Measurements from ENCODE around the gene NMNAT2. TPM values are rescaled to one million over a fixed set of nuclear protein-coding genes. Genes with fewer than 3 reads are reported as not detected.

NMNAT2 gene
- total RNA-seq, 1 experiment from 2014 or later, result 11.4 TPM

GRCh38 chr1:183313063-183313462, 105.1 kb downstream of the NMNAT2 start:
- no peak overlapping the region for H2BK120ac ChIP-seq (ENCODE audit: low read depth, low read length, poor library complexity, severe bottlenecking)
- H2BK12ac ChIP-seq (ENCODE audit: insufficient read length, low read depth, low read length), result no peak overlapping the region
- no peak overlapping the region for H3K9ac ChIP-seq (ENCODE audit: extremely low read depth, insufficient read length, low read length)
- H2BK15ac ChIP-seq (ENCODE audit: low read depth, low read length), result no peak overlapping the region
- no peaks in the 10 kb centered on the region for H3K27me3 ChIP-seq (ENCODE audit: insufficient read depth, low read length)
- no peak overlapping the region for H2AFZ ChIP-seq (ENCODE audit: low read length)
- H3K36me3 Mint-ChIP-seq (ENCODE audit: insufficient read depth in 1 of 3, low read depth in 3 of 3), result peaks cover 0 to 2% (median 0%) of the 10 kb centered on the region in 3 experiments; a peak in 1 of 7 replicates
- no peak overlapping the region for H3K4me3 Mint-ChIP-seq
- H3K4me2 ChIP-seq (ENCODE audit: insufficient read depth, insufficient read length, low read length), result no peak overlapping the region
- peaks cover 2% of the 10 kb centered on the region; the same call in 1 of the 2 replicates for H3K4me1 ChIP-seq (ENCODE audit: insufficient read depth, low read length)
- DNase-seq, result no peak
- H3K9me3 Mint-ChIP-seq, result peaks cover 0 to 4% of the 10 kb centered on the region in 2 experiments; a peak in 2 of 5 replicates
- H4K20me1 ChIP-seq (ENCODE audit: control insufficient read depth, insufficient read depth, insufficient read length), result no peaks in the 10 kb centered on the region
- peaks cover 14 to 32% of the 10 kb centered on the region in 2 experiments for H3K4me1 Mint-ChIP-seq
- no peak overlapping the region for H3K23ac ChIP-seq (ENCODE audit: insufficient read length, low read depth, low read length)
- H3K56ac ChIP-seq (ENCODE audit: insufficient read length, low read depth, low read length), result no peak overlapping the region
- no peak overlapping the region for H4K5ac ChIP-seq (ENCODE audit: insufficient read length, low read depth, low read length)
- no peak for TF ChIP-seq CTCF (conservative IDR thresholded peaks at IDR 0.05)
- no peak overlapping the region for H3K27ac ChIP-seq (ENCODE audit: insufficient read length, low read depth, low read length)
- H4K91ac ChIP-seq (ENCODE audit: insufficient read length, low read depth, low read length), result no peak overlapping the region
- no peak overlapping the region for H2AK5ac ChIP-seq (ENCODE audit: insufficient read length, low read length)
- H3K14ac ChIP-seq (ENCODE audit: insufficient read depth, low read length), result no peak overlapping the region
- H3K27me3 Mint-ChIP-seq (ENCODE audit: low read depth), result no peaks in the 10 kb centered on the region
- no peak overlapping the region for H3T11ph ChIP-seq (ENCODE audit: low read length)
- no CpG with 5 or more reads among the region's 3 CpGs for WGBS (ENCODE audit: extremely low coverage, insufficient read length, low lambda C conversion rate)
- no peaks in the 10 kb centered on the region for H3K23me2 ChIP-seq (ENCODE audit: insufficient read length, low read depth, low read length, poor library complexity, severe bottlenecking)
- H3K9me3 ChIP-seq (ENCODE audit: control insufficient read depth, low read depth, low read length), result no peaks in the 10 kb centered on the region
- no peak overlapping the region for H4K8ac ChIP-seq (replicated peaks; ENCODE audit: insufficient read length, low read depth, low read length)
- no peaks in the 10 kb centered on the region for H3K79me1 ChIP-seq (ENCODE audit: insufficient read depth, low read depth, low read length, poor library complexity, severe bottlenecking)
- H3K79me2 ChIP-seq (ENCODE audit: insufficient read depth, low read length), result no peaks in the 10 kb centered on the region
- H2BK20ac ChIP-seq (ENCODE audit: low read depth, low read length, poor library complexity, severe bottlenecking), result no peak overlapping the region
- no peak overlapping the region for H3K4ac ChIP-seq (ENCODE audit: low read depth, low read length)
- H3K18ac ChIP-seq (ENCODE audit: insufficient read length, low read depth, low read length), result no peak overlapping the region
- H2BK5ac ChIP-seq (ENCODE audit: insufficient read length, low read length), result no peak overlapping the region
- no peak overlapping the region for H3K27ac Mint-ChIP-seq
